ENCODE measurements around the gene TMPRSS6. TPM values are rescaled to one million over a fixed set of nuclear protein-coding genes. Genes with fewer than 3 reads are reported as not detected.

TMPRSS6 gene
- total RNA-seq, 1 experiment from 2014 or later = 0.04 TPM

- H4K20me1 ChIP-seq (ENCODE audit: low read length) = no peaks in the 10 kb centered on the region
- H3K4me2 ChIP-seq (ENCODE audit: low read length) = no peak overlapping the region
- no TSS peak for BruUV-seq (replicated peaks)
- H3K27me3 ChIP-seq (ENCODE audit: low read length) = no peaks in the 10 kb centered on the region
- H2AFZ ChIP-seq (ENCODE audit: low read length) = no peak overlapping the region
- H3K4me3 ChIP-seq (ENCODE audit: low read length) = no peak overlapping the region
- no peaks in the 10 kb centered on the region for H3K9me2 ChIP-seq (replicated peaks; ENCODE audit: low read length)
- H3K9me3 ChIP-seq (ENCODE audit: low read length) = no peaks in the 10 kb centered on the region
- CTCF ChIA-PET = no interaction called here
- intact Hi-C loops (cut with micrococcal nuclease) = no loop called here
- H3K36me3 ChIP-seq (ENCODE audit: low read depth, low read length) = no peaks in the 10 kb centered on the region
- ATAC-seq (no peak), DNase-seq (no peak)
- H3K9ac ChIP-seq (ENCODE audit: low read length) = no peak overlapping the region
- H3K79me2 ChIP-seq (ENCODE audit: low read length) = no peaks in the 10 kb centered on the region
- H3F3A ChIP-seq (ENCODE audit: low read length, unreplicated experiment) = no peaks in the 10 kb centered on the region
- H3K27ac ChIP-seq (ENCODE audit: low read length) = no peak overlapping the region
- POLR2A ChIA-PET (ENCODE audit: unreplicated experiment) = interaction anchor here (0.6 kb wide), 1 partner anchor 228 kb away, joined by 6 read pairs; no protein-coding TSS in a partner anchor
- no peak for TF ChIP-seq CTCF (conservative IDR thresholded peaks at IDR 0.05; ENCODE audit: low read depth, low read length)
- TF ChIP-seq EZH2phosphoT487 (IDR thresholded peaks at IDR 0.05; ENCODE audit: borderline replicate concordance, low read length) = no peak
- no peak for TF ChIP-seq EZH2 (IDR thresholded peaks at IDR 0.05; ENCODE audit: low read length, unreplicated experiment)
- peaks cover 32% of the 10 kb centered on the region for H3K4me1 ChIP-seq (ENCODE audit: insufficient read depth, low read length)
These were observed 72.7 kb downstream of the TMPRSS6 start for GRCh38 chr22:37036655-37037377.

- no TSS peak for BruUV-seq (replicated peaks)
These were observed 75.7 kb downstream of the TMPRSS6 start for GRCh38 chr22:37033605-37034430.

More at GRCh38 chr22:37033605-37034430, 75.7 kb downstream of the TMPRSS6 start:
- no peaks in the 10 kb centered on the region for H3K9me3 ChIP-seq (ENCODE audit: low read length)
- H3K4me2 ChIP-seq (ENCODE audit: low read length) = no peak overlapping the region; the same call in 1 of the 2 replicates
- ATAC-seq = no peak
- DNase-seq = no peak
- intact Hi-C loops (cut with micrococcal nuclease) = no loop called here
- TF ChIP-seq EZH2phosphoT487 (IDR thresholded peaks at IDR 0.05; ENCODE audit: borderline replicate concordance, low read length) (no peak), CTCF (conservative IDR thresholded peaks at IDR 0.05; ENCODE audit: low read depth, low read length) (no peak), EZH2 (IDR thresholded peaks at IDR 0.05; ENCODE audit: low read length, unreplicated experiment) (no peak)
- H3K9me2 ChIP-seq (replicated peaks; ENCODE audit: low read length) = no peaks in the 10 kb centered on the region
- H2AFZ ChIP-seq (ENCODE audit: low read length) = no peak overlapping the region
- no peak overlapping the region for H3K4me3 ChIP-seq (ENCODE audit: low read length)
- H4K20me1 ChIP-seq (ENCODE audit: low read length) = no peaks in the 10 kb centered on the region
- H3F3A ChIP-seq (ENCODE audit: low read length, unreplicated experiment) = no peaks in the 10 kb centered on the region
- H3K27me3 ChIP-seq (ENCODE audit: low read length) = no peaks in the 10 kb centered on the region
- H3K4me1 ChIP-seq (ENCODE audit: insufficient read depth, low read length) = peaks cover 23% of the 10 kb centered on the region
- H3K36me3 ChIP-seq (ENCODE audit: low read depth, low read length) = no peaks in the 10 kb centered on the region
- ChIA-PET CTCF (no interaction called here), POLR2A (ENCODE audit: unreplicated experiment) (no interaction called here)
- H3K79me2 ChIP-seq (ENCODE audit: low read length) = no peaks in the 10 kb centered on the region
- H3K9ac ChIP-seq (ENCODE audit: low read length) = no peak overlapping the region
- no peak overlapping the region for H3K27ac ChIP-seq (ENCODE audit: low read length)
